GM21737 (cell line): Measurements from ENCODE around the gene GPATCH2.
"Not testable (repeated sequence)": the region's sequence is repeated elsewhere in the genome, so short reads cannot be mapped to it uniquely, and the experiment has no call there.

ENCODE experiments used
- ATAC-seq: cut with Tn5 transposase; IDR thresholded peaks from one replicate; pipeline ENCODE4 v1.9.1; 2021; ENCODE audit warnings: mild to moderate bottlenecking, moderate library complexity; ENCODE audit not compliant: unreplicated experiment

Gene GPATCH2

DNA sequence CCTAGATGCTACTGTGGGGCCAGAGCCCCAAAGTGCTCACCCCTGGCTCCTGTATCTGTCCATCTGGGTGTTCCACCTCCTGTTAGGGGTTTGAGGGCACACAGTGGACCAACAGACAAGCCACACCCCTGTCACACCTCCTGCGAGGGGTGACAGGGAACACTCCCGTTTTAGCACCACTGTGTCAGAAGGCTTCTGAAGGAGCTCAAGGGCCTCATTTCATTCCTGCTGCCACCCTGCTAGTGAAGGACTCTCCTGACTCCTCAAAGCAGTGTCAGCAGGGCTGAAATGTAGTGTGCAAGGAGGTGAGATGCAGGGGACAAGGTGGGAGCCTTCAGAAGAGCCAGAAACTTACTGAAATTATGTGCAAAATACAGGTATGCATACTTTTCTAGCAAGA is 174.6 kb downstream of the GPATCH2 start:
- ATAC-seq = no peak

GRCh38 chr1:217453816-217454215 is 177.1 kb downstream of the GPATCH2 start:
- no peak for ATAC-seq

DNA sequence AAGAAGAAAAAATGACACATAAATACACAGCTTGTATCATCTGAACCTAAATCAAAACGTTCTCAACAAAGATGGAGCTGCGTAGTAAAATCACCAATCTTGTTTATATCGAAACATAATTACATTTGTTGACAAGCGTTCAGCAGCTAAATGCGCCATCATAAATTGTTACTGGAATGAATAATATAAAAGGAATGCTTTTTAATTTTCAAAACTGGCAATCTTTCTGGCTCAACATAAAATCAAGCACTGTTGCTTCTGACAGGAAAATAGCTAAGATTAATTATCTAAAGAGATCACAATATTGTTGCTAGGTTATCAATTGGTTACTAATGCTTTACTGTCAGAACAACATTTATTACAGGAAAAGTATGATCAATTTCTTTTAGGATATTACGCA is 181.5 kb downstream of the GPATCH2 start:
- ATAC-seq = no peak

DNA sequence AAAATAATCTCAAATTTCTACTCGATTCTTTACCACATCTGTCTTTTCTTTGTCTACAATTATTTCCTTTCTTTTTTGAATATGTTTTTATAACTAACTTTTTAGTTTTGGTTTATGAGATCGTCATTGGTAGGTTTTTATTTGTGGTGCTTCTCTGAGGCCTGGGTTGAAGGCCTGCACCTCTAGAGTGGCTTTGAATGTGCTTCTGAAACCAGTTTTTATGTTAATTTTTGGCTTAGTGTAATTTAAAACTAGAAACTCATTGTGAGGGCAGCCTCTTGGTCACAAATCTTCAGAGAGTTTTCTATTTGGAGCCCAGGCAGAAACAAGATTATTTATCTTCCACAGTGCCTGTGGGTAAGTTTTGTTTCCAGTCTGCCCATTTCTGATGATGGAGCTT is 187.0 kb downstream of the GPATCH2 start:
- no peak for ATAC-seq

GRCh38 chr1:217437376-217437775 is 193.5 kb downstream of the GPATCH2 start:
- ATAC-seq = no peak

GRCh38 chr1:217435204-217435603 is 195.7 kb downstream of the GPATCH2 start:
- no peak for ATAC-seq

- ATAC-seq = no peak
Measured at GRCh38 chr1:217433664-217434063, 197.2 kb downstream of the GPATCH2 start.

- no peak for ATAC-seq
Measured at GRCh38 chr1:217432339-217432738, 198.6 kb downstream of the GPATCH2 start.

DNA sequence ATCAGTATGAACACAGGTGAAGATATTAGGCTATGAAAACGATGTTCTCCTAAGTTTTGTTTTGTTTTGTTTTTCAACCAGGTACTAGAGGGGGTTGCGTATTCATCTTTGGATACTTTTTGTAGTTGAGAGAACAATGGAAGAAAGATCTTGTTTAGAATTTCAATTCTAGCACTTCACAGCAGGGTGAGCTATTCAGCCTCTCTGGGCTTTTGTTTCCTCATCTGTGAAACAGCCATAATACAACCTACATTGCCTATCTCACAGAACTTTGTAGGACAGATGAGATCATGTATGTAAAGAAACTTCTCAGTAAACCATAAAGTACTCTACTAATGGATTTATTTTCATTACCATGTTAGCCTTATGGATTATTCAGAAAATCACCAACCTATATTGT is 199.5 kb downstream of the GPATCH2 start:
- ATAC-seq = no peak

GRCh38 chr1:217425422-217425821 is 205.5 kb downstream of the GPATCH2 start:
- ATAC-seq = no peak

GRCh38 chr1:217419194-217419551 is 211.7 kb downstream of the GPATCH2 start:
- ATAC-seq = no peak

GRCh38 chr1:217418269-217419193 is 212.4 kb downstream of the GPATCH2 start:
- ATAC-seq = no peak

- ATAC-seq = no peak
Measured at GRCh38 chr1:217417363-217417762, 213.5 kb downstream of the GPATCH2 start.

DNA sequence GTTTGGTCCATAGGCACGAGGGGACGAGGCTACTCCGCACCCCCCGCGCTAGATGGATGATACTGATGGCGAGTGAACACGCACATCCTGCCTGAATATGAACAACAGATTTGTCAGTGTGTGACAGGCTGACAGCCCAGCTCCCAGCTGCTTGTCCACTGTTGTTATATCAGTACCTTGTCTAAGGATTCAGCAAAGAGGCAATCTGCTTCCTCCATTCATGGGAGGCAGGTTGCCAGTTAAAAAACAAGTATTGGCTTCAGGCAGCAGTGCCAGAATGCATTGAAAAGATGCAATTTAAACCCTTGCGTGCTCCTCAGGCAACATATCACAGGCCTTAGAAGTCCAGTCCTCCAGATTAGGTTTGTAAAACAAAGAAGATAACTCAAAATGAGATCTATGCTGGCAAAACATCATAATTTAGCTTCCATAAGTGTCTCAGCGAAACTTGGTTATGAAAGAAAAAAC is 223.3 kb downstream of the GPATCH2 start:
- ATAC-seq = no peak

- ATAC-seq = no peak
Measured at GRCh38 chr1:217403026-217403720, 227.7 kb downstream of the GPATCH2 start.

- no peak for ATAC-seq
Measured at GRCh38 chr1:217402301-217402700, 228.6 kb downstream of the GPATCH2 start.

DNA sequence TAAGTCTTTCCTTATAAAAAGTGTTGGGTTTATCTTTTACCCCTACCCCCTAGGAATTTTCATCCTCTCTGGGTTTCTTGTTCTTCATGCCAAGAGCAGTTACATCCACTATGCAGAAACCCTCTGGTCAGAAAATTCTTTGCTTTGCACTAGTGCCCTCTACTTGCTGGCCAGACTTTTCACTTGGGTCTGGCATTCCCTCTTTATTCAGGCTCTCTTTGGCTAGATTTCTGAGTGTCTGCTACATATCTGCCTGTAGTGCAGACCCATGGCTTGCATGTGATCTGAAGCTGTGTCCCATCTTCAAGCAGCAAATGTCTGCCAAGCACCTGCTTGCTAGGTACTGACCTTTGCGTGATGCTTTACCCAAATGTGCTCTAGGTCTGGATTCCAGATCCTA is 237.0 kb downstream of the GPATCH2 start:
- no peak for ATAC-seq

DNA sequence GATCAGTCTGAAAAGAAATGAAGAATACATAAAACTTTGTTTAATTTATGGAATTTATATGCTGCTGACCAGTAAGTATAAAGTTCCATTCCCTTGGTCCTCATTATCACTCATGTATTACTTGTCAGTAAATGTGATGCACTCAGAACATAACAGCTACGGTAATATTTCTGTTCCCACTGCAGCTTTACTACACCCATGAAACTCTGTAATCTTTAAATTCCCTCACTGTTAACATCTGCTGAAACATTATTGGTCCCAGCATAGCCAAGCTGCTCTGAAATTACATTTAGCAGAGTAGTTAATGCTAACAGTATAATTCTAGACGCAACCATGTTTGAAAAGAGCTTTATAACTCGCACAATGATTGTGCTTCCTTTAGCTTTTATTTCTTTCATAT is 238.4 kb downstream of the GPATCH2 start:
- ATAC-seq = no peak

DNA sequence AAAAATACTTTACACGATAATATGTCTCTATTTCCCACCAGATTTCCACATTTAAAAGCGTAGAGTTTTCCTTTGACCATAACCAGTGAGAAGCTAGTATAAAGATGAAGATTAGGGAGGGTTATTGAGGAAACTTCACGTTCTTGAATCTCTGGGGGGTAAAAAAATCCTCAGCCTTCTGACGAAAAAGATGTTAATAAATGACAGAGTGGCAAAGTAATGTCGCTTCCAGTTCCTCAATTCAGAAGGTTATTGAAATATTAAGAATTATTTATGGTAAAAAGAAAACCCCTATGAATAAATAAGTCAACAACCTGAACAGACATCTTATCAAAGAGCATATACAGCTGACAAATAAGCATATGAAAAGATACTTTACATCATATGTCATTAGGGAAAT is 241.0 kb downstream of the GPATCH2 start:
- no peak for ATAC-seq

GRCh38 chr1:217388522-217389065 is 242.3 kb downstream of the GPATCH2 start:
- no peak for ATAC-seq

DNA sequence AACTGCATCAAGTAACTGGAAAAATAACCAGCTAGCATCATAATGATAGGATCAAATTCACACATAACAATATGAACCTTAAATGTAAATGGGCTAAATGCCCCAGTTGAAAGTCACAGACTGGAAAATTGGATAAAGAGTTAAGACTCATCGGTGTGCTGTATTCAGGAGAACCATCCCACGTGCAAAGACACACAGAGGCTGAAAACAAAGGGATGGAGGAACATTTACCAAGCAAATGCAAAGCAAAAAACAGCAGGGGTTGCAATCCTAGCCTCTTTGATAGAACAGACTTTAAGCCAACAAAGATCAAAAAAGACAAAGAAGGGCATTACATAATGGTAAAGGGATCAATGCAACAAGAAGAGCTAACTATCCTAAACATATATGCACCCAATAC is 249.1 kb downstream of the GPATCH2 start:
- ATAC-seq = not testable (repeated sequence)

DNA sequence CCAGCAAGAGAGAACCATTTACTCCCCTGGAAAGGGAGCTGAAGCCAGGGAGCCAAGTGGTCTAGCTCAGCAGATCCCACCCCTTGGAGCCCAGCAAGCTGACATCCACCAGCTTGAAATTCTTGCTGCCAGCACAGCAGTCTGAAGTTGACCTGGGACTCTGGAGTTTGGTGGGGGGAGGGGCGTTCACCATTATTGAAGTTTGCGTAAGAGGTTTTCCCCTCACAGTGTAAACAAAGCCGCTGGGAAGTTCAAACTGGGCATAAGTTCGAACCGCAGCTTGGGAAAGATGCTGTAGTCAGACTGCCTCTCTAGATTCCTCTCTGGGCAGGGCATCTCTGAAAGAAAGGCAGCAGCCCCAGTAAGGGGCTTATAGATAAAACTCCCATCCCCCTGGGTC is 251.1 kb downstream of the GPATCH2 start:
- ATAC-seq = not testable (repeated sequence)
